Erythroblast (primary cell): ENCODE results near the gene PIGZ.

Source experiments
- DNase-seq, 2 experiments: peaks; one replicate each; lab custom pipeline; 2025; lab: John Stamatoyannopoulos, UW
- GATA1 ChIP-seq: IDR thresholded peaks from 2 replicates; pipeline ENCODE4 v1.6.1; 2011; ENCODE audit warnings: low read depth, mild to moderate bottlenecking, control low read depth, low read length, moderate library complexity
- POLR2A ChIP-seq: IDR thresholded peaks from 2 replicates; pipeline ENCODE4 v1.6.1; 2011; ENCODE audit warnings: mild to moderate bottlenecking, low read length

PIGZ gene

DNA sequence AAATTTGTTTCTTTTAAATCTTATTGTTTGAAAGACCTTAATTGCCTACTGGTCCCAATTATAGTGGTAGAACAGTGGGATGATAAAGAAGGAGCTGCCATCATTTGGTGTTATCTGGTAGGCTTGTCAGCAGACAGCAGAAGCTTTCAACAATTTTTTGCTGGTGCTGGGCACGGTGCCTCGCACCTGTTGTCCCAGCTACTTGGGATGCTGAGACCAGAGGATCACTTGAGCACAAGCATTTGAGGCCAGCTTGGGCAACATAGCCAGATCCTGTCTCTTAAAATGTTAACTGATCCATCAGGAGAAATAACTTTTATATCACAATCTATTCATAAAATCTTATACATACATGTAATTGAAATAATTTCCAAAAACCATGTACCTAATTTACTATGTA is 64.9 kb downstream of the PIGZ start:
- no peak for DNase-seq

DNA sequence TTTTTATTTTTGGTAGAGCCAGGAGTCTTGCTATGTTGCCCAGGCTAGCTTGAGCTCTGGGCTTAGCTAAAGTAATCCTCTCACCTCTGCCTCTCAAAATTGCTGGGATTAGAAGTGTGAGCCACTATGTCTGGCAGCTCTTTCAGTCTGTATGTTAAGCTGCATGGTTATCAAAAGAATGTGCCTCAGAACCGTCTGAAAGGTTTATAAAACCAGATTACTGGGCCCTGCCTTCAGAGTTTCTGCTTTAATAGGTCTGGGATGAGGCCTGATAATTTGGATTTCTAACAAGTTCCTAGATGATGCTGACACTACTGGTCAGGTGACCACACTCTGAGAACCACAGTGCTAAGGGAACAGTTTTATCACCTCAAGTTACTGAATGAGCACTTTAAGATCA is 66.3 kb downstream of the PIGZ start:
- DNase-seq: no peak
- TF ChIP-seq POLR2A (no peak), GATA1 (no peak)

More for the DNA sequence above, 64.9 kb downstream of the PIGZ start:
- TF ChIP-seq GATA1: no peak
- no peak for TF ChIP-seq POLR2A

DNA sequence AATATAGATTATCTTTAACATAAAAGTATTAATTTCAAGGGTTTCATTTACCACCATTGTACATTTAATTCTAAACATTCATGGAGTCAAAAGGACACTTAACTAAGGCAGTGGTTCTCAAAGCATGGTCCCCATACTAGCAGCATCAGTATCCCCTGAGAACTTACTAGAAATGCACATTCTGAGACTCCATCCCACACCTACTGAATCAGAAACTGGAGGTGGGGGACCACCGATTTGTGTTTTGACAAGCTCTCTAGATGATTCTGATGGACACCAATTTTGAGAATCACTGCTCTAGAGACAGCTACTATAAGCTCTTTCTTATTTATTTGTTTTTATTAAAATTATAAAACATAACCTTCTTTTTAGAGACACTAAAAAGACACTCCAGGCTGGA is 66.9 kb downstream of the PIGZ start:
- TF ChIP-seq POLR2A: no peak

More for the DNA sequence above, 66.9 kb downstream of the PIGZ start:
- no peak for DNase-seq
